Kidney capillary endothelial cell (primary cell): ENCODE results near the gene INKA1.
"Not testable (repeated sequence)": the region's sequence is repeated elsewhere in the genome, so short reads cannot be mapped to it uniquely, and the experiment has no call there.

ENCODE experiments used
- DNase-seq: peaks from one replicate; pipeline ENCODE4 v3.0.0-alpha.2; 2018; ENCODE audit warnings: low spot score

INKA1 gene

GRCh38 chr3:49807431-49808114 lies 4.5 kb downstream of the INKA1 start:
- DNase-seq: peak; percentile 55

GRCh38 chr3:49812916-49813496 lies 9.9 kb downstream of the INKA1 start:
- no peak for DNase-seq

- peak; percentile 79 for DNase-seq
Observed at GRCh38 chr3:49813497-49814174, 10.6 kb downstream of the INKA1 start, which contains the start of gene UBA7. Gene UBA7 (minus strand): TSS chr3:49813953. CDS start chr3:49813787, 166 bp downstream.

GRCh38 chr3:49823131-49823530 lies 20.1 kb downstream of the INKA1 start:
- not testable (repeated sequence) for DNase-seq

- no peak for DNase-seq
Observed at GRCh38 chr3:49826016-49826415, 23.0 kb downstream of the INKA1 start.

- no peak for DNase-seq
Observed at GRCh38 chr3:49831341-49831740, 28.3 kb downstream of the INKA1 start.

GRCh38 chr3:49839193-49839809 lies 36.2 kb downstream of the INKA1 start:
- peak; percentile 79 for DNase-seq

GRCh38 chr3:49840388-49840787 lies 37.3 kb downstream of the INKA1 start:
- peak; percentile 49 for DNase-seq

GRCh38 chr3:49841126-49841696 lies 38.1 kb downstream of the INKA1 start:
- peak; percentile 57 for DNase-seq

- DNase-seq: no peak
Observed at GRCh38 chr3:49841806-49842205, 38.7 kb downstream of the INKA1 start.

- DNase-seq: no peak
Observed at GRCh38 chr3:49842843-49843517, 39.9 kb downstream of the INKA1 start.

GRCh38 chr3:49844464-49845183 lies 41.6 kb downstream of the INKA1 start:
- peak; percentile 23 for DNase-seq

GRCh38 chr3:49845694-49846093 lies 42.6 kb downstream of the INKA1 start:
- no peak for DNase-seq
